Astrocyte (in vitro differentiated cells and primary cell): ENCODE results near the gene ABCA10.

ENCODE experiments used
- EZH2 ChIP-seq: IDR thresholded peaks from 2 replicates; pipeline ENCODE4 v1.6.1; 2012; ENCODE audit warnings: mild to moderate bottlenecking, low read length, inconsistent platforms; ENCODE audit not compliant: insufficient read depth
- TF ChIP-seq, protein P1 (sequence below): IDR thresholded peaks from 2 replicates; pipeline ENCODE4 v1.5.1; 2011; ENCODE audit warnings: low read depth, mild to moderate bottlenecking, inconsistent platforms, low read length, moderate library complexity; ENCODE audit not compliant: insufficient read depth

DNA sequence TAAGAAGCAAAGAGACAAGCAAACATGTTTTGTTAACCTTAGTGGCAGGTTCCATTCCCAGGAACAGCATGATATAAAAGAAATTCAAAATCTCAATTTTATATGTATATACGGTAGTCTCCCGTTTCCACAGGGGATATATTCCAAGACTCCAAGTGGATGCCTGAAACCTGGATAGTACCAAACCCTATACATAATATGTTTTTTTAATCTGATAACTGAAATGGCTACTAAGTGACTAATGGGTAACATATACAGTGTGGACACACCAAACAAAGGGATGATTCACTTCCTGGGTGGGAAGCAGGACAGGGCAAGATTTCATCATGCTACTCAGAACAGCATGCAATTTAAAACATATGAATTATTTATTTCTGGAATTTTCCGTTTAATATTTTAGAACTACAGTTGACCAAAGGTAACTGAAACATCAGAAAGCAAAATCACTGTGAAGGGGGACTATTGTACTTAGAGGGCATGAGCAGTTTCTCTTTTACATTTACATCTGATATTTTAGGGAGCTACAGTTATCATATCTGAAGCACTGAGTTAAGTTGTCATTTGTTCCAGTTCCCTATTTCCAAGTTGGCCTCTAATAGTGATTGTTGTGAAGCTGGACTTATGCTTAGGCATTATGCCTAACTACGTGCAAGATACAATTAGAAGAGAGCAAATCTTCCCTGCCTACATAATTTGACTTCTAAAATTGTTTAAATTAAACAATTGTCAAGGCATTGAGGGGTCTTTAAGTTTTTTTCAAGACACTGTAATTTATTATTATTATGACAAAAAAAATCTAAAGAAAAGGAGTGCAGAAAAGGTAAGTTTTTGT is 52.8 kb downstream of the ABCA10 start:
- TF ChIP-seq, protein P1, sequence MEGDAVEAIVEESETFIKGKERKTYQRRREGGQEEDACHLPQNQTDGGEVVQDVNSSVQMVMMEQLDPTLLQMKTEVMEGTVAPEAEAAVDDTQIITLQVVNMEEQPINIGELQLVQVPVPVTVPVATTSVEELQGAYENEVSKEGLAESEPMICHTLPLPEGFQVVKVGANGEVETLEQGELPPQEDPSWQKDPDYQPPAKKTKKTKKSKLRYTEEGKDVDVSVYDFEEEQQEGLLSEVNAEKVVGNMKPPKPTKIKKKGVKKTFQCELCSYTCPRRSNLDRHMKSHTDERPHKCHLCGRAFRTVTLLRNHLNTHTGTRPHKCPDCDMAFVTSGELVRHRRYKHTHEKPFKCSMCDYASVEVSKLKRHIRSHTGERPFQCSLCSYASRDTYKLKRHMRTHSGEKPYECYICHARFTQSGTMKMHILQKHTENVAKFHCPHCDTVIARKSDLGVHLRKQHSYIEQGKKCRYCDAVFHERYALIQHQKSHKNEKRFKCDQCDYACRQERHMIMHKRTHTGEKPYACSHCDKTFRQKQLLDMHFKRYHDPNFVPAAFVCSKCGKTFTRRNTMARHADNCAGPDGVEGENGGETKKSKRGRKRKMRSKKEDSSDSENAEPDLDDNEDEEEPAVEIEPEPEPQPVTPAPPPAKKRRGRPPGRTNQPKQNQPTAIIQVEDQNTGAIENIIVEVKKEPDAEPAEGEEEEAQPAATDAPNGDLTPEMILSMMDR, result no peak
- TF ChIP-seq EZH2, result no peak
